H4 (cell line): Measurements from ENCODE around the gene PCNX3. TPM values are rescaled to one million over a fixed set of nuclear protein-coding genes. Genes with fewer than 3 reads are reported as not detected.
"Not testable (repeated sequence)": the region's sequence is repeated elsewhere in the genome, so short reads cannot be mapped to it uniquely, and the experiment has no call there.

Source experiments
- DNase-seq: peaks from one replicate; pipeline ENCODE4 v3.0.0-alpha.2; 2015; ENCODE audit warnings: low spot score
- total RNA-seq: library from RNA; depleted of rRNA; stranded (reverse); fragments of >200 nt; shearing (Covaris generic); gene quantifications from 2 replicates; pipeline ENCODE4 v1.2.3, GENCODE V29; 2014

The PCNX3 gene
- total RNA-seq, 1 experiment from 2014 or later = 11.7 TPM

GRCh38 chr11:65619281-65619928 lies 3.8 kb downstream of the PCNX3 start:
- no peak for DNase-seq

GRCh38 chr11:65620666-65621065 lies 5.1 kb downstream of the PCNX3 start:
- no peak for DNase-seq

GRCh38 chr11:65621460-65621859 lies 5.9 kb downstream of the PCNX3 start:
- DNase-seq = no peak

- no peak for DNase-seq
Measured at GRCh38 chr11:65622011-65622410, 6.4 kb downstream of the PCNX3 start.

GRCh38 chr11:65623177-65623576 lies 7.6 kb downstream of the PCNX3 start:
- no peak for DNase-seq

- no peak for DNase-seq
Measured at GRCh38 chr11:65623852-65624616, 8.5 kb downstream of the PCNX3 start.

- no peak for DNase-seq
Measured at GRCh38 chr11:65624931-65625627, 9.5 kb downstream of the PCNX3 start.

GRCh38 chr11:65625628-65626342 lies 10.2 kb downstream of the PCNX3 start:
- DNase-seq = no peak

- no peak for DNase-seq
Measured at GRCh38 chr11:65627202-65627601, 11.6 kb downstream of the PCNX3 start.

- no peak for DNase-seq
Measured at GRCh38 chr11:65629579-65629978, 14.0 kb downstream of the PCNX3 start.

- no peak for DNase-seq
Measured at GRCh38 chr11:65630215-65630614, 14.6 kb downstream of the PCNX3 start.

- DNase-seq = no peak
Measured at GRCh38 chr11:65633390-65634108, 18.0 kb downstream of the PCNX3 start.

- DNase-seq = no peak
Measured at GRCh38 chr11:65634109-65634436, 18.5 kb downstream of the PCNX3 start.

GRCh38 chr11:65634440-65634839 lies 18.9 kb downstream of the PCNX3 start:
- DNase-seq = no peak

GRCh38 chr11:65634905-65635731 lies 19.5 kb downstream of the PCNX3 start:
- no peak for DNase-seq

GRCh38 chr11:65636108-65637031 lies 20.8 kb downstream of the PCNX3 start:
- no peak for DNase-seq

- DNase-seq = no peak
Measured at GRCh38 chr11:65637032-65637557, 21.5 kb downstream of the PCNX3 start.

GRCh38 chr11:65637794-65638419 lies 22.3 kb downstream of the PCNX3 start, which contains the start of gene SIPA1:
TSS of gene SIPA1 (plus strand) at chr11:65638101. CDS start at chr11:65640922, 2,821 bp downstream.
- peak; percentile 89 for DNase-seq

- DNase-seq = not testable (repeated sequence)
Measured at GRCh38 chr11:65639228-65639597, 23.6 kb downstream of the PCNX3 start.
